Thyroid gland (tissue), 4 donors: ENCODE results near the gene GPN1.

Source experiments
- POLR2A ChIP-seq, 2 donors: fragments of 450-650 bp; IDR thresholded peaks; one replicate each; pipeline ENCODE4 v1.6.1; 2017; ENCODE audit warnings: antibody characterized with exemption in 2 of 2, mild to moderate bottlenecking in 2 of 2, moderate library complexity in 1 of 2
- TF ChIP-seq, protein P1 (sequence below), 6 experiments: fragments of 200-600 bp in 3 of 6; fragments of 450-650 bp in 3 of 6; sonication (generic) in 3 of 6; IDR thresholded peaks; one replicate each; pipeline ENCODE4 v1.5.1; 2016 to 2019; ENCODE audit warnings: antibody characterized with exemption in 6 of 6, mild to moderate bottlenecking in 2 of 6, inconsistent platforms in 1 of 6, moderate library complexity in 1 of 6

DNA sequence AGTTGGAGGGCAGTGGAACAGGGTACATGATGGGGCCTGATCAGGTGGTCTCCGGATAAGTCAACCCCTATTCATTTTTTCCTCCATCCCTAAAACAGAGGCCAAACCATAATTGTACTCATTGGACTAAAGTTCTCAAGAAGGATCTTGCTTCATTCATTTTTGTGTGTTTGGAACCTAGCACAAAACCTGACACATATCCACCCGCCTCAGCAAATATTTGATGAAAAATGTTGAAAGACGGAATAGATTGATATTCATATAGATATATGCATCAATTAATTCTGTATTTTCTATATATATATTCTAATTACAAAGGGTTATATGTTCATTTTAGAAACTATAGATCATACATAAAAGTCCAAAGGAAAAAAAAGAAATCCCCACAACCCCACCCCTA, 56.7 kb downstream of the GPN1 start:
- TF ChIP-seq, protein P1, sequence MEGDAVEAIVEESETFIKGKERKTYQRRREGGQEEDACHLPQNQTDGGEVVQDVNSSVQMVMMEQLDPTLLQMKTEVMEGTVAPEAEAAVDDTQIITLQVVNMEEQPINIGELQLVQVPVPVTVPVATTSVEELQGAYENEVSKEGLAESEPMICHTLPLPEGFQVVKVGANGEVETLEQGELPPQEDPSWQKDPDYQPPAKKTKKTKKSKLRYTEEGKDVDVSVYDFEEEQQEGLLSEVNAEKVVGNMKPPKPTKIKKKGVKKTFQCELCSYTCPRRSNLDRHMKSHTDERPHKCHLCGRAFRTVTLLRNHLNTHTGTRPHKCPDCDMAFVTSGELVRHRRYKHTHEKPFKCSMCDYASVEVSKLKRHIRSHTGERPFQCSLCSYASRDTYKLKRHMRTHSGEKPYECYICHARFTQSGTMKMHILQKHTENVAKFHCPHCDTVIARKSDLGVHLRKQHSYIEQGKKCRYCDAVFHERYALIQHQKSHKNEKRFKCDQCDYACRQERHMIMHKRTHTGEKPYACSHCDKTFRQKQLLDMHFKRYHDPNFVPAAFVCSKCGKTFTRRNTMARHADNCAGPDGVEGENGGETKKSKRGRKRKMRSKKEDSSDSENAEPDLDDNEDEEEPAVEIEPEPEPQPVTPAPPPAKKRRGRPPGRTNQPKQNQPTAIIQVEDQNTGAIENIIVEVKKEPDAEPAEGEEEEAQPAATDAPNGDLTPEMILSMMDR (IDR thresholded peaks at IDR 0.05): no peak
- TF ChIP-seq POLR2A (IDR thresholded peaks at IDR 0.05): no peak
